ENCODE data around the gene METRN. TPM values are rescaled to one million over a fixed set of nuclear protein-coding genes. Genes with fewer than 3 reads are reported as not detected.

The METRN gene
- total and polyA plus RNA-seq, 2 donors (not counting 1 experiment from before 2014, with no cell fraction given) = 6.9 to 10.4 TPM

DNA sequence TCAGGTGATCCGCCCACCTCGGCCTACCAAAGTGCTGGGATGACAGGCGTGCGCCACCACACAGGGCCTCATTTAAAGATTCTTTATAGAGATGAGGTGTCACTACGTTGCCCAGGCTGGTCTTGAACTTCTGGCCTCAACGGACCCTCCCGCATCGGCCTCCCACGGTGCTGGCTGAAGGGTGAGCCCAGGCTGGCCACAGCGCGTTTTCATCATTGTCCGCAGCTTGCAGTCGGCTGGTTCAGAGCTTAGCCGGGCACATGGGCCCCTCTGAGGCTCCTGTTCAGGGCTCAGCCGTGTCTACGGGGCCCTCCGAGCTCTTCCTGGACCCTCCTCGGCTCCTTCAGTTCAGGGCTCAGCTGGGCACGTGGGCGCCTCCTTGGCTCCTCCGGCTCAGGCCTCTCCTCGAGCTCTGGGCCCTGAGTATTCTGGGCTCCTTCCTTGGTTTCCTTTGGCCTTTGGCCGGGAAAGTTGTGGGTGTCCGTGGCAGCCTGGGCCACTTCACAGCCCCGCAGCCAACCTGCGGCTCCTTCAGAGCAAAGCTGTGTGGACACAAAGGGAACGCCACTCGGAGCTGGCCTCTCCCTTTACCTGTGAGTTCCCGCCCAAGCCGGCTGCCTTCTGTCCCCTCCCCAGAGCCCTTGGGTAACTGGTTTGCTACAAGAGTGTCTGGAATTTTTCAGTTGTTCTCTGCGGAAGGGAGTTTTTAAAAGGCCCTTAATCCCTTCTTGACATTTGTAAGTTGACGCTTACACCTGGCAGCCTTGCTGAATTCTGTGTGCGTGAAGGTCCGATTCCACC is 44.4 kb downstream of the METRN start:
- H2AFZ ChIP-seq (ENCODE audit: insufficient read depth, low read depth, low read length, poor library complexity, severe bottlenecking) = no peak overlapping the region
- H3K9ac ChIP-seq (ENCODE audit: low read length) = no peak overlapping the region
- 99% methylated on average over 31 of the region's 34 CpGs for WGBS (ENCODE audit: insufficient coverage)
- peaks cover 1% of the 10 kb centered on the region for H3K4me1 Mint-ChIP-seq
- H3K4me3 Mint-ChIP-seq = no peak overlapping the region
- ChIA-PET CTCF (no interaction called here), POLR2A (no interaction called here)
- H3K9me3 ChIP-seq (ENCODE audit: control extremely low read depth in 1 of 3, control insufficient read depth in 2 of 3, insufficient read depth in 1 of 3, low read length in 2 of 3) = peaks cover 0 to 4% (median 0%) of the 10 kb centered on the region in 3 donors
- no peak for ATAC-seq (ENCODE audit: low read depth)
- peaks cover 3% of the 10 kb centered on the region for H3K9me3 Mint-ChIP-seq (ENCODE audit: insufficient read depth)
- H3K27ac ChIP-seq (ENCODE audit: low read length in 2 of 2) = no peak overlapping the region
- intact Hi-C loops (cut with micrococcal nuclease) = no loop called here
- no peak overlapping the region for H3K4me3 ChIP-seq (ENCODE audit: control extremely low read depth in 1 of 5, extremely low read depth in 1 of 5, insufficient read depth in 1 of 5, low read depth in 2 of 5, low read length in 4 of 5)
- H3K27ac Mint-ChIP-seq = no peak overlapping the region
- no peaks in the 10 kb centered on the region for H3K79me2 ChIP-seq (ENCODE audit: control insufficient read depth, insufficient read depth, low read length)
- H3K27me3 Mint-ChIP-seq = peaks cover 14% of the 10 kb centered on the region
- DNase-seq = no peak
- H3K27me3 ChIP-seq (replicated peaks in 1 of 4; ENCODE audit: control extremely low read depth in 1 of 4, control insufficient read depth in 3 of 4, insufficient read depth in 4 of 4, low read length in 3 of 4) = peaks cover 0 to 2% (median 0%) of the 10 kb centered on the region in 4 experiments
- no peak for TF ChIP-seq EZH2 (IDR thresholded peaks at IDR 0.05; ENCODE audit: borderline replicate concordance, insufficient read depth, low read depth, low read length, poor library complexity, severe bottlenecking)
- TF ChIP-seq, protein P1, sequence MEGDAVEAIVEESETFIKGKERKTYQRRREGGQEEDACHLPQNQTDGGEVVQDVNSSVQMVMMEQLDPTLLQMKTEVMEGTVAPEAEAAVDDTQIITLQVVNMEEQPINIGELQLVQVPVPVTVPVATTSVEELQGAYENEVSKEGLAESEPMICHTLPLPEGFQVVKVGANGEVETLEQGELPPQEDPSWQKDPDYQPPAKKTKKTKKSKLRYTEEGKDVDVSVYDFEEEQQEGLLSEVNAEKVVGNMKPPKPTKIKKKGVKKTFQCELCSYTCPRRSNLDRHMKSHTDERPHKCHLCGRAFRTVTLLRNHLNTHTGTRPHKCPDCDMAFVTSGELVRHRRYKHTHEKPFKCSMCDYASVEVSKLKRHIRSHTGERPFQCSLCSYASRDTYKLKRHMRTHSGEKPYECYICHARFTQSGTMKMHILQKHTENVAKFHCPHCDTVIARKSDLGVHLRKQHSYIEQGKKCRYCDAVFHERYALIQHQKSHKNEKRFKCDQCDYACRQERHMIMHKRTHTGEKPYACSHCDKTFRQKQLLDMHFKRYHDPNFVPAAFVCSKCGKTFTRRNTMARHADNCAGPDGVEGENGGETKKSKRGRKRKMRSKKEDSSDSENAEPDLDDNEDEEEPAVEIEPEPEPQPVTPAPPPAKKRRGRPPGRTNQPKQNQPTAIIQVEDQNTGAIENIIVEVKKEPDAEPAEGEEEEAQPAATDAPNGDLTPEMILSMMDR (IDR thresholded peaks at IDR 0.05) = no peak
- no peak overlapping the region for H3K4me2 ChIP-seq (replicated peaks; ENCODE audit: low read depth, low read length, poor library complexity, severe bottlenecking)
- H4K20me1 ChIP-seq (ENCODE audit: control insufficient read depth, insufficient read depth, low read length, poor library complexity, severe bottlenecking) = no peaks in the 10 kb centered on the region
- H3K4me1 ChIP-seq (ENCODE audit: control insufficient read depth in 2 of 2, insufficient read depth in 2 of 2, low read length in 2 of 2) = peaks cover 4 to 6% of the 10 kb centered on the region in 2 donors
- H3K36me3 ChIP-seq (replicated peaks in 1 of 2; ENCODE audit: control extremely low read depth in 1 of 2, control insufficient read depth in 1 of 2, extremely low read depth in 1 of 2, insufficient read depth in 2 of 2, low read length in 1 of 2) = no peaks in the 10 kb centered on the region

DNA sequence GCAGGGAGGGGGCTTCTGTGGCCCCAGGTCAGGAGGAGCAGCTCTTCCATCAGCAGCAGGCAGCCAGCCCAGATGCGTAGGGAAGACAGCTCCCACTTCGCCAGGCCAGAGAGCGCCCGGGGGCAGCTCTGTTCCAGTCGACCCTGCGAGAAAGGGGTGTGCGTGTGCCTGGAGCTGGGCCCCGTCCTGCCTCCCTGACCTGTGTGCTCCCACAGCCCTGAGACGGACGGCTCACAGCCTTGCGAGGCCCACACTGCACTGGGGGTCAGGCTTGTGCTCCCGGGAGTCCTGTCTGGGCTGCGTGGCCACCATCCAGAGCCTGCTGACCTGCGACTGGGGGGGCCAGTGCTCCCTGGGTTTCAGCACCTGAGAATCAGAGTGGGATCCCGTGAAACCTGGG is 45.1 kb downstream of the METRN start:
- no peak overlapping the region for H3K9ac ChIP-seq (ENCODE audit: low read length)
- Mint-ChIP-seq H3K9me3 (ENCODE audit: insufficient read depth) (peaks cover 3% of the 10 kb centered on the region), H3K4me1 (no peaks in the 10 kb centered on the region), H3K27ac (no peak overlapping the region), H3K4me3 (no peak overlapping the region), H3K27me3 (peaks cover 14% of the 10 kb centered on the region)
- H3K4me1 ChIP-seq (ENCODE audit: control insufficient read depth in 2 of 2, insufficient read depth in 2 of 2, low read length in 2 of 2) = peaks cover 0 to 1% of the 10 kb centered on the region in 2 donors
- H3K79me2 ChIP-seq (ENCODE audit: control insufficient read depth, insufficient read depth, low read length) = no peaks in the 10 kb centered on the region
- peaks cover 0 to 2% (median 0%) of the 10 kb centered on the region in 4 experiments for H3K27me3 ChIP-seq (replicated peaks in 1 of 4; ENCODE audit: control extremely low read depth in 1 of 4, control insufficient read depth in 3 of 4, insufficient read depth in 4 of 4, low read length in 3 of 4)
- intact Hi-C loops (cut with micrococcal nuclease) = no loop called here
- H3K9me3 ChIP-seq (ENCODE audit: control extremely low read depth in 1 of 3, control insufficient read depth in 2 of 3, insufficient read depth in 1 of 3, low read length in 2 of 3) = peaks cover 0 to 4% (median 0%) of the 10 kb centered on the region in 3 donors
- H4K20me1 ChIP-seq (ENCODE audit: control insufficient read depth, insufficient read depth, low read length, poor library complexity, severe bottlenecking) = no peaks in the 10 kb centered on the region
- H3K4me2 ChIP-seq (replicated peaks; ENCODE audit: low read depth, low read length, poor library complexity, severe bottlenecking) = no peak overlapping the region
- 87% methylated on average over 15 of the region's 15 CpGs for WGBS (ENCODE audit: insufficient coverage)
- no peak overlapping the region for H3K4me3 ChIP-seq (ENCODE audit: control extremely low read depth in 1 of 5, extremely low read depth in 1 of 5, insufficient read depth in 1 of 5, low read depth in 2 of 5, low read length in 4 of 5)
- H2AFZ ChIP-seq (ENCODE audit: insufficient read depth, low read depth, low read length, poor library complexity, severe bottlenecking) = no peak overlapping the region
- ATAC-seq (ENCODE audit: low read depth) = no peak
- ChIA-PET POLR2A (no interaction called here), CTCF (no interaction called here)
- no peak overlapping the region for H3K27ac ChIP-seq (ENCODE audit: low read length in 2 of 2)
- TF ChIP-seq EZH2 (IDR thresholded peaks at IDR 0.05; ENCODE audit: borderline replicate concordance, insufficient read depth, low read depth, low read length, poor library complexity, severe bottlenecking) = no peak
- TF ChIP-seq, protein P1 (IDR thresholded peaks at IDR 0.05) = no peak
- H3K36me3 ChIP-seq (replicated peaks in 1 of 2; ENCODE audit: control extremely low read depth in 1 of 2, control insufficient read depth in 1 of 2, extremely low read depth in 1 of 2, insufficient read depth in 2 of 2, low read length in 1 of 2) = no peaks in the 10 kb centered on the region
- DNase-seq = no peak
